Stimulated activated CD8-positive, alpha-beta memory T cell treated with anti-CD3 and anti-CD28 coated beads, Interleukin-7, amount 100 ng/mL, for 48 hours (primary cell): ENCODE data around the gene ZNF608.

Experiments used
- DNase-seq, 2 donors: peaks; one replicate each; pipeline ENCODE4 v3.0.0-alpha.2; 2020; ENCODE audit warnings: low read depth in 1 of 2; ENCODE audit errors: extremely low read depth in 1 of 2

Gene ZNF608, protein sequence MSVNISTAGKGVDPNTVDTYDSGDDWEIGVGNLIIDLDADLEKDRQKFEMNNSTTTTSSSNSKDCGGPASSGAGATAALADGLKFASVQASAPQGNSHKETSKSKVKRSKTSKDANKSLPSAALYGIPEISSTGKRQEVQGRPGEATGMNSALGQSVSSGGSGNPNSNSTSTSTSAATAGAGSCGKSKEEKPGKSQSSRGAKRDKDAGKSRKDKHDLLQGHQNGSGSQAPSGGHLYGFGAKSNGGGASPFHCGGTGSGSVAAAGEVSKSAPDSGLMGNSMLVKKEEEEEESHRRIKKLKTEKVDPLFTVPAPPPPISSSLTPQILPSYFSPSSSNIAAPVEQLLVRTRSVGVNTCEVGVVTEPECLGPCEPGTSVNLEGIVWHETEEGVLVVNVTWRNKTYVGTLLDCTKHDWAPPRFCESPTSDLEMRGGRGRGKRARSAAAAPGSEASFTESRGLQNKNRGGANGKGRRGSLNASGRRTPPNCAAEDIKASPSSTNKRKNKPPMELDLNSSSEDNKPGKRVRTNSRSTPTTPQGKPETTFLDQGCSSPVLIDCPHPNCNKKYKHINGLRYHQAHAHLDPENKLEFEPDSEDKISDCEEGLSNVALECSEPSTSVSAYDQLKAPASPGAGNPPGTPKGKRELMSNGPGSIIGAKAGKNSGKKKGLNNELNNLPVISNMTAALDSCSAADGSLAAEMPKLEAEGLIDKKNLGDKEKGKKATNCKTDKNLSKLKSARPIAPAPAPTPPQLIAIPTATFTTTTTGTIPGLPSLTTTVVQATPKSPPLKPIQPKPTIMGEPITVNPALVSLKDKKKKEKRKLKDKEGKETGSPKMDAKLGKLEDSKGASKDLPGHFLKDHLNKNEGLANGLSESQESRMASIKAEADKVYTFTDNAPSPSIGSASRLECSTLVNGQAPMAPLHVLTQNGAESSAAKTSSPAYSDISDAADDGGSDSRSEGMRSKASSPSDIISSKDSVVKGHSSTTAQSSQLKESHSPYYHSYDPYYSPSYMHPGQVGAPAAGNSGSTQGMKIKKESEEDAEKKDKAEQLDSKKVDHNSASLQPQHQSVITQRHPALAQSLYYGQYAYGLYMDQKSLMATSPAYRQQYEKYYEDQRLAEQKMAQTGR (N-terminal part only)

DNA sequence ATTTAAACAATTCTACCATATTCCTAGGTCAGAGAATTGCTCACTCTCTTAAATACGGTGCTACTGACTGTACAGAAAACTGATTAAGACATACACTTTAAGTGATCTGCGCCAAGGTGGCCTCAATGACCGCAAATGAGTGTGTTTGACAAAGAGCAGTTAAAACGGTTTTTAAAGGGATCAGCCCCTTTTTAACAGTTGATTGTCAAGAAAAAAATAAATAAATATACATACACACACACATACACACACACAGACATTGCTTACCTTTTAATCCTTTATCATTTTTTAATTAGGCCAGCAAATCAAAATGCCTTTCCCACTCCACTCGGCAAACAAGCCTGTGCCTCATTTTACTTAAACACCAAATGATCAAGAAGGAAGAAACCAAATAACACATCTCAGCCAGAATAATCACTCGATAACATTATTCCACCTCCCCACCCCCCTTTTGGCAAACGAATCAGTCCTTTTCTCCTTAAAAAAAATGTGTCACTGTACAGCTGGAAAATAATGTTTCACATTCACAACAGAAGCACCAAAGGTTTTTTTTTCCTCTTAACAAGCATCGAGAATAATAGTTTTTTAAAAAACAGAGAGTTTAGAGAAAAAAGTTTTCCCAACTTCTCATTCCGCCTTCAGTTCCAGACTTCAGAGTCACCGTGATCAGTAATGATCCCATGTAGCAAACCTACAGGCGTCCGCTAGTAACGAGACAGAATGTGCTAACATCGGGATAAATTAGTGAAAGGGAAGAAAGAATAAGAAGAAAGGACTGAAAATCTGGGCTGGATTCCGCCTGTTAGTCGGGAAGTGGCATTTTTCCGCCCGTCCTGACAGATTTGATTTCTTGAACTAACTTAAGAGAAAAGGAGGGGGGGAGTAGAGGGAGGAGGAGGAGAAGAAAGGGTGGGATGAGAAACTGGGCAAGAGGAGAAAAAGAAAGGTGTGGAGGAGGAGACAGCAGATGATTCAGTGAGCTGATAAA lies at the start of gene ZNF608:
Gene ZNF608 (minus strand): TSS at position 712 of the 988 bp plus-strand sequence. CDS start 1,650 bp downstream, outside the sequence.
- DNase-seq, result no peak

DNA sequence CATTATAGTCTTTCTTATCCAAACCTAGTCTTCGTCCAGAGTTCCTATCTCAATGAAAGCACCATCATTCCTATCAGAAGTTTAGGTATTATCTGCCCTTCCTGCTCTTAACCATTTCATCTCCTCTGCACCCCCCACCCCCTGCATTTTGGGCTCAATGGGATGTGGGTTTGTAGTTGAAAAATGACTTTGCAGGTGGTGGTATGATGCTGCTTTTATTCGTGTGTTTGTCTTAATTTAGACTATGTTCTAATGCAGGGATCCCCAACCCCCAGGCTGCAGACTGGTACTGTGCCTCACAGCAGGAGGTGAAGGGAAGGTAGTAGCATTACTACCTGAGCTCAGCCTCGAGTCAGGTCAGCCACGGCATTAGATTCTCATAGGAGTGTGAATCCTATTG lies 49.4 kb upstream of the ZNF608 start:
- DNase-seq, result no peak

DNA sequence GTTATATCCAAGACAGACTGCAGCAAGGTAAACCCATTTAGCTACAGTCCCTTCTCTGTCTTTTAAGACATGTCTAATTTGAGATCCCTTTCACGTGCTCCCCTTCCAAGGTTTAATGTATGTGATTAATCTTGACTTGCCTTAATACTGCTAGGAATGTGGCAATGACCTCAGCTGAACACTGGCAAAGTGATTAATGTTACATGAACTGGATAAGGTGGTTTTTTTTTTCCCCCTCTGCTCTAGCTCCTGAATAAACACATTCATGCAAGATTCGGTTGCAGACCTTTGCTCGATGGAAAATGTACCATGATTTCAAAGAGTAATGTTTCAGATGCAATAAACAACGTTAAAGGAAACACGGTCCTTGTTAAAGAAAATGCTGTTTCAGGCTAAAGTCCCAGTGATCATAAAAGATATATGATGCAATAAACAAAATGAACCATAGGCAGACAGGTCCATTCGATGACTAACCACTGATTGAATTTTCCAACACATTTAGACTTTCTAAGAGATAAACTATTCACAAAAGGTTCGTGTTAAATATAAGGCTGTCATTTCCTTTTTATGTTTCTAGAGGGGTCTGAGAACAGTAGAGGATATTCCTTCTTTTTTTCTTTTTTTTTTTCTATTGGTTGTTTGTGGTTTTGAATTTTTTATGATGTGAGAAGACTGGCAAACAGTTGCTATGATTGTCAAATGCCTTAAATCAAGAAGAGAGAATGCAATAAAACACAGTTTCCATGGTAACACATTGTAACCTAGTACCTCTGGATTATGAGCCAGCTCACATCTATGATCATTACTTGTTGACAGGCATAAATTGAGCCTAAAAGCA lies 44.7 kb upstream of the ZNF608 start:
- DNase-seq, result no peak

DNA sequence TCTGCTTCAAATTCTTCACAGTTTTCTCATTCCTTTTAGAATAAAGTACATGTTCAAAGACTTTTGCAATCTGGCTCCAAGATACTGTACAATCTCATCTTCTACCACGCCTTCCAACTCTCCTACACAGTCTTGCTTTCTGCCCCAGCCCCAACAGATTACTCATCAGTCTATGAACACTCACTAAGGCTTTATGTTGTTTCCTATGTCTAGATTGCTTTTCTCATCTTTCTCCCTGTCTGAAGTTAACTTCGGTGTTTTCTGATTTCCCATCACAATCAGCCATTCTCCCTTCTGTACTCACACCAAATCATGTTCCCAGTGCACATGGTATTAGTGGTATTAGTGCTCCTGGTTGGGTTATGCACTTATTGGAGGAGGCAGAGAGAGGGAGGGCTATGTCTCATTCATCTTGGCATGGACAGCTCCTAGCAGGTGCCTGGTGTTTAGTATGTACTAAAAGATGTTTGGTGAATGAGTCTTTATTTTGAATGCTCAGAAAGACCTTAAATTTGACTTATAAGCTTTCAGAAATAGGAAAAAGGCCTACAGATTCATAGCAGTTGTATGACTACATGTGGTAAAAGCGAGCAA lies 44.0 kb upstream of the ZNF608 start:
- DNase-seq, result no peak

DNA sequence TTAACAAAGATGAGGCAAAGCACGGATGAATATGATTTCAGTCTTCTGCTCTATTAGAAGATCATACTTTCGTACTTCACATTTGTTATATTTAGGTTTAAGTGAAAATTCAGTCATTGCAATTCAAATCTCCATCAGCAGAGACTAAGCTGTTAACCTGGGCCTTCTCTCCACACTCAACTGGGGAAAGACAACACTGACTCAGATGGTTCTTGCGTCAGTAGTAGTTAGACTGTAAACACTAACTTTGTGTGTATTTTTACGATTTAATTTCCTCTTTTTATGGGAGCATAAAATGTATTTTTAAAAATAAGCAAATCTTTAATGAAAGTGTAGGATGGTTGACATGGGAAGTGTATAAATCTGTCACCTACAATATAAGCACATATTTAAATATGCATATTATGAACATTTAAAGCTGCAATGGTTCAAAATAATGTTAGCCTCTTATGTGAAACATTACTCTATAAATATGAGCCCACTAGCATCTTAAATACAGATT lies 42.7 kb upstream of the ZNF608 start:
- DNase-seq, result no peak

DNA sequence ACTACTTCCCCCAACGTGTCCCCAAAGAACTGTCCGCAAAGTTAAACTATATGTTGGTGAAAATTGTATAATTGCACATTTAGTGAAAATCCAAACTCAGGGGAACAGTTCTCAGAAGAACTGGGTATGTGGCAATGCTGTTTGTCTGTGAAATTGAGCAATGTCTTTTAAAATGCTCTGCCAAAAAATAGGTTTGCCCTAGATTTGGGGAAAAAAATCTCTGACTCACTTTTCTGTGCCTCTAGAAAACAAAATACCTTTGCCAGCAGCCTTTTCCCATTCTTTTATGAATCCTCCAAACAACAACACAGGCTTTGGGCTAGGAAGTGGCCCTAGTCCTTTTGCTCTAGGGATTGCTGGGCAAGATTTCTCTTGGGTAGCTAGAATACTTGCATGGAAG lies 37.4 kb upstream of the ZNF608 start:
- DNase-seq, result no peak

DNA sequence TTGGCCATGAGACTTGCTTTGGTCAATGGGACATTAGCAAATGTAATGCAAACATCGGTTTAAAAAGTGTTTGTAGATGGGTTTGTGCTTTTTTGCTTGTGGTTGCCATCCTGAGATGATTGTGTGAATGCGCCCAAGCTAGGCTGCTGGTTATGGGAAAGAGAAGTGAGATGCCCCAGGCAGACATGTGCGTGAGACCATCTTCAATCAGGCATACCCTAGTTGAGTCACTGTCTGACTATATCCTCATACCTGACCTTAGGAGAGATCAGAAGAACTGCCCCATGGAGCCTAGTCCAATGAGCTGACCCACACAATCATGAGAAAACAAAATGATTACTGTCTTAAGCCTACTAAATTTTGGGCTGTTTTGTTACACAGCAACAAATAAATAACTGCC lies 36.8 kb upstream of the ZNF608 start:
- DNase-seq, result no peak

DNA sequence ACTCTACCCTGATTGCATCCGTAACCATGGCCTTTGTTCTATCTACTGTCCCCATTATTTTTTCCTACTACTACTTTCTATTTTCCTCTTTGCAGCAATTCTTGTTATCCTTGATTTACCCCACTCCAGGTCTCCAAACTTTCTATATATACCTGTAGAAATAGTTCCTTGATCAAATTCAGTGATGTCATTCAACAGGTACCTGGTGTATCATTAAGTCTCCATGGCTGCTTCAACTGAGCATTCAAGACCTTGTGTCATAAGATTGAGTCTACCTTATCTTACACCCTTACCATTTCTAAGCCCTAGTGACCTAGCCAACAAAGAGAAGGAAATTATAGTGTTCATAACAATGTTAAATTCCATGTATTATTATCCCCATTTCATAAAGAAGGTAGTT lies 35.8 kb upstream of the ZNF608 start:
- no peak for DNase-seq

DNA sequence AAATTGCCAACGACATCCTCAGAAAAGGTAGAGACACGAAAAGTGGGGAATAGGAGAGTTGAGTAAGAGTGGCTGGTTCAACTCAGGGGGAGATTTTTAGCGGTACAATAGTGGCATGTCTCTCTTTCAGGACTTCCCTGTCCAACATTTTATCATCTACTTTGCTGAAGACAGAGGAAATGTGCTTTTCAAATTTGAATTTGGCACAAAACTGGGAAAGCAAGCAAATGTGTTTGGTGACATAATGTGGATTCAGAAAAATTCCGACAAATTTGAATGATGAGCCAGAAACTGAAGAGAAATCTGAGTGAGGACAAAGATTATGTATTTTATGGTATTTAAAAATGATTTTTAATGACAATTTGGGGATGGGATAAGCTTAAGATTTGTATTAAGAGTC lies 33.6 kb upstream of the ZNF608 start:
- no peak for DNase-seq

DNA sequence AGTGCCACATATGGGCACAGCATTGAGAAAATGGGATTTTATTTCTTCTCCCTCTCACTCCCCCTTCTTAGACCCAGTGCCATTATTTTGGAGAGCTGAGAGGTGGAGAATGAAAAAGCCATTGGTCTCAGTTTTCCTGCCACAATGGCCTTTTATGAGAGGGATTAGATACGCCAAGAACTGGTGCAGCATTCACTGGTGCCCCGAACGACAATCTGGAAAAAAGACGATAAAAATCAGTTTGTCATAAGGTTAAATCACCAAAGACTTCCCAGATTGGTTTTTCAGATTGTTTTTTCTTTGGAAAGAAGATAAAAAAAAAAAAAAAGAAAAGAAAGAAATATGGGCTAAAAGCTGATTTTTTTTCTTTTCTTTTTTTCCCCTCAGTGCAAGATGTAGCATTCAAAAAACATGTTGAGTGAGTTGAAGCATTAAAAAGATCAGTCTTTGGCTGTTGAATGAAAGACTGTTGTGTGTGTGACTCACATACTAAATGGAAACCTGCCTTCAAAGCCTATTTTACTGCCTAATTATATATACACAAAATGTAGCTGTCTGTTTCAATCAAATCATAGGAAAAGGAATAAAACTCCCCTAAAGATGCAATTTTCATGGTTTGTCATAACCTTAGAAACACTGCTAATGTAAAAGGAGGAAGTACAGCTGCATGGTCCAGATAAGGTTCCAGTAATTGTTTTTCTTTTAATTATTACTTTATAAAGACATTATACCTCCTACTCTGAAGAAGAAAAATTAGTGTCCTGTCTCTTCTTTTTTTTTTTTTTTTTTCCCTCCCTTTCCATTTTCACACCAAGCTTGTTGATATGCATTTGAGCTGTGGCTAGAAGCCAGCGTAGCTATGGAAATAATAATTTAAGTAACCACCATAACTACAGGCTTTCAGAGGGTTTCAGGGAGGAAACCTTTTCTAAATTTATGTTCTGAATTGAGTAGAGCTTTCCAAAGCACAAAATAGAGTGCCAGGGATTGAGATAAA lies 27.2 kb upstream of the ZNF608 start:
- DNase-seq, result no peak

DNA sequence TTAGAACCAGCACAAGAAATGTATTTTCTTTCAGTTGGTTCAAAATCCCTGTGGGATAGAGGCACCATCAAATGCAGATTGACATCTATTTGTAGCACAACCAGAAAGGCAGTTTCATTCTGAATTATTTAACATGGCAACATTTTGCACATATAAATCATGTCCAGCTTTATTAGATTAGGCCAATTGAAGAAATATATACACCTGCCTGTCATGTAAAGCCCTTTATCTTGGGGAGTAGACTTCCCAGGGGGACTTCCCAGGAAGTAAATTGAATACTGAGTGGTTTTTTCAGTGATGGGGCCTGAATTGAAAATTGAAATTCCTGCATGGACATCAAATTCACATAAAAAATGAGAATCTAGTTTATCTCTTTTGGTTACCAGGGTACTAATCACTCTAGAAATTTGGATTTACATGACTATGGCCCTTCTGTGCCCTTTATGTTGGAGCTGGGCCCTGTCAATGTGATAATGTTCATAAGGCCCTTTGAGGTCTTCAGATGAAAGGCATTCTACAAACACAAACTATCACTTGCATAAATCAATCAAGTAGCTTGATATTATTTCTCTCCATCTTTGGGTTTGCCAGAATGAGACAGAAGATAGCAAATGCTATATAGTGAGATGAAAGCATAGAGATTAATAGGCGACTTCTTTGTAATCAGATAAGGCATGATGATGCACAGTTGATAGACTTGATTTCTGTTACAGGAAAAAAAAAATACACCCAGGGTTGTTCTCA lies 26.2 kb upstream of the ZNF608 start:
- DNase-seq, result no peak

DNA sequence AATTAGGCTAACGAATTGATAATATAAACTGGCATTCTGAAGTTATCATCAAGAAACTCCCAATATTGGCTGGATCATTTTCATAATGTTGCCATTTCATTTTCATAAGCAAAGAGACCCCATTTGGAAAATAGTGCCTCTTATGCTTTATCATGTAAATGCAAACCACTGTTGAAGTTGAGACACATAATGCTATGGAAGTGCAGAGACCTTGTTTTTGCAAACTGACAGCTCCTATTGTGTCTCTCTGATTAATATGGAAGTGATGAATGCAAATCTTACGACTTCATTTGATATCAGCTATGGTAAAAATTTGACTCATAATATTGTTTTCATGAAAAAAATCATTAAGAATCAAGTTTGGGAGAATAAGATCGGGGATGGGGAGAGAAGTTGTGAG lies 25.3 kb upstream of the ZNF608 start:
- no peak for DNase-seq

DNA sequence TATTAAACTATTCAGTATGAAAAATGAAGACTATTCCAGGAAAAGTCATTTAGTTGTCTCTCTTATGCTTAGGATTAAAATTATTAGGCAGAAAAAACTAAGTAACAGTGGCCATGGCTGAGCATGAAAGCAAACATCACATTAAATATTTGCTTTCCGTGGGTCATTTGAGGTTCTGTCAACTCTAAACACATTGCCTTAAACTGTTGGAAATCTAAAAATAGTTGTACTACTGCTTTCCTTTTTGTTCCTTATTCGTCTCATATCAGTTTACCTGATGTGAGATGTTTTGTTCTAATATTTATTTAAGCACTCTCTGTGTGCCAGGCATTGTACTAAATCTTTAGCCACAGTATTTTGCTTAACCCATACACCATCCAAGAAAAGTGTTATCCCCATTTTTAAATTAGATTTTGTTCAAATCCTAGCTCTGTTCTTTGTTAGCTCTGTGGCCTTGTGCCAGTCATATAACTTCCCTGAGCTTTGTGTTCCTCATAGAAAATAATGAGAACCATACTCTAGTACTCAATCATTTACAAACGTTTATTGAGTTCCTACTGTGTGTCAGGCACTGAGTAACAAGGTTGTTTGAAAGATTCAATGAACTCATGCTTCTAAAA lies 18.7 kb upstream of the ZNF608 start:
- no peak for DNase-seq

DNA sequence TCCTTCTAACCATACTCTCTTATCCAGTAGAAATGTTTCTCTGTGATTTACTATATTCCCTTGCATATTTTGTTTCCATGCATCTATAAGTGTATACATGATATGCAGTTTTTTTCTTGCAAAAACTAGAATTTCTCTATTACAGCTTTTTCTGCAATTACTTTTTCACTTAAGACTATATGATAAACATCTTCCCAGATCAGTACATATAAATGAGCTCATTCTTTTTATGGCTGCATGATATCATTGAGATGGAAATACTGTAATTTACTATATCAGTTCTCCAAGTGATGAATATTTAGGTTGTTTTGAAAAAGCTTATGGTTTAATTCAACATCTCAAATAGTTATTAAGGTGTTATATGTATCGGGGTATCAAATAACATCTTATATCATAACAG lies 18.1 kb upstream of the ZNF608 start:
- DNase-seq, result no peak

DNA sequence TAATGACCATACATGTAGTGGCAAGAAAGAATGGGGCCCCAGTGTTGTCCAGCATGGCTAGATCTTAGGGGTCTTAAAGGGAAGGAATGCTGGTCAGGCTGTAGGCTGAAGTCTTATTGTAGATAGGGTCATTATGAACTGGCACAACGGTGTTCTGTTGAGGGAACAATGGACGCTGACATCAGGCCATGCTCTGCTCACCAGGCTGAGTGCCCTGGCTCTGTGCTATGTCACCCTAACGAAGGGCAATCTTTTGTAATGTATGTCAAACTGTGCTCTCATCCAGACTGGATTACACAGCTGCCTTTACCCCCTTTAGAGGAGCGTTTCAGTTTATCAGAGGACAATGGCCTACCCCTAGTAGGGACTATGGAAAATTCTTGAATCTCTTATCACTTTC lies 14.6 kb upstream of the ZNF608 start:
- DNase-seq, result no peak

DNA sequence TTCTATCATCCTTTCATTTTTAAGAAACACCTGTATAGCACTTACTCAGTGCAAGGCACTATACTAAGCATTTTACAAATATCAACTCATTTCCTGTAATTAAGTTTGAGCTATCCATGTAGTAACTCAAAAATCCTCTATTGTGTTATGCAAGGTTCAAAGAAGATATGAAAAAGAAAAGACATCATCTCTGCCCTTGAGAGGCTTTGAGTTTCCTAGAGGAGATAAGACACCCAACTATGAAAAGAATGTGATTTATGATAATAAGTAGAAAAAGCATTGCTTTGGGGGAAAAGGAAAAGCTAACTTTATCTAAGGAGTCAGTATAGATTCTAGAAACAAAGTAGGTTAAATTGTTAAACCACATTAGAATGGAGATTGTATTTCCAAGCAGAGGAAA lies 14.2 kb upstream of the ZNF608 start:
- DNase-seq, result no peak

DNA sequence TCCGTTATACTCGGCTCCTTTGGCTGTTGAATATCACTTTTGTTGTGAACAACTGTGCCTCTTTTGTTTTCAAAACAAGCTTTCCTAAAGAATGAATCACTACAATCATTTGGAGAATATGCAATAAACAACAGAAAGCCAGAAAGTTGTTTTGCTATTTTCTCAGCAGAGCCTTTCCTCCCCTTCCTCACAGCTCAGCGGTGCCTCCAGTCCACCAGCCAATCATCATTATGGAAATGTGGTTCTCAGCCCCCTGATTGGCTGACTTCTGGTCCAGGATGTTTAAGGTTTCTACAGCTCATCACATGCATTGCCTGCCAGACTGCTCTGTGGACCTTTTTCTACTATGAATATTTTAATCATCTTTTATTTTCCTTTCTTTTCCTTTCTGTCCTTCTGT lies 9.1 kb upstream of the ZNF608 start:
- DNase-seq, result no peak
